GM18526 (cell line): ENCODE data around the gene FLT4.

Experiments
- POLR2A ChIP-seq: IDR thresholded peaks from 3 replicates; pipeline ENCODE4 v1.6.1; 2011; ENCODE audit not compliant: insufficient read length; ENCODE audit errors: extremely low read depth

FLT4 gene

DNA sequence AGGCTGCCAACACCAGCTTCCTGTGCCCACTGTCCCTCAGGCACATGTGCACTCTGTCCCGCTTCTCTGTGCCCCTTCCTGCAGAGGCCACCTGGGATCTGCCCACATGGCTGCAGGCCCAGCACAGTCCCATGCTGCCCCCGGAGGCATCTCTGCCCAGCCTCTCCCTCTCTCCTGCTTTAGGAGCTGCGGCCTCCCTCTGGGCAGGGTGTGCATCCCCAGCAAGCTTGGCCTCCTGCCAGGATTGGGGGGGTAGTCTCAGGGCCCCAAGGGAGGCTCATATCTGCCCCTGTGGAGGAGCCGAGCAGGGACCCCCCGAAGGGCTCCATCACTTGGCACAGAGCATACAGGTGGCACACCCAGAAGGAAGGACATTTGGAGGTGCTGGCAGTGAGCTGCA is 24.8 kb downstream of the FLT4 start:
- TF ChIP-seq POLR2A: no peak

DNA sequence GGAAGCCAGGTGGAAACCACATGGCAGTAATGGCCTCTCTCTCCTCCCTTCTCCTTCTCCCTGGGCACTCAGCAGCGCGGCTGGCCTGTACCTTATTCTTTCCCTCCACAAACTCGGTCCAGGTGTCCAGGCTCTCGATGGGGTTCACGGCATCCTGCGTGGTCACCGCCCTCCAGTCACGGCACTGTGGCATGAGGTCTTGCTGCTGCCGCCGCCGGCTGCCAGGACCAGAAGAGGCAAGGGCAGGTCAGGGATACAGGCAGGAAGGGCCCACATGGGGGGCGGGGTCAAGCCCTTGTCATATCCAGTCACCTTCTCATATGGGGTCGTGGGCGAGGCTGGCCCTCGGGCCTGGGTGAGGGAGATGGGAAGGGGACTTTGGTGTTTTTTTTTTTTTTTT is 25.6 kb downstream of the FLT4 start:
- TF ChIP-seq POLR2A: no peak

DNA sequence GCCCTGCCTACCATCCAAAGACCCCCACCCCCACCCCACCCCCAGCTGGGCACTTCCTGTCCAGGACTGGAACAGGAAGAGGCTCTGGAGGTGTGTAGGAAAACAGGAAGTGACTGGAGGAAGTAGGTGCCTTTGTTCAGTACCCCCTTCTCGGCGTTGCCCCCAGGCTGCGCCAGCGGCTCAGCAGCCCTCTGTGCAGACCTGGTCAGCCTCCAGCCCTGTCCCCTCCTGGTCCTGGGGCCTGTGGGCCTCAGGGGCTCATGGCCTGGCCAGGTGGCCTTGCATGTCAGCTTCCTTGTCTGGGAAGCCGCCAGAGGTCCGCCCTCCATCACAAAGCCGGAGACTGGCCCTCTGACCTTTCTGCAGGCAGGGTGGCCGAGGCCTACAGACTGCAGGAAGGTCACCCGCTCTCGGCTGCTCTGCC is 26.0 kb downstream of the FLT4 start:
- no peak for TF ChIP-seq POLR2A

DNA sequence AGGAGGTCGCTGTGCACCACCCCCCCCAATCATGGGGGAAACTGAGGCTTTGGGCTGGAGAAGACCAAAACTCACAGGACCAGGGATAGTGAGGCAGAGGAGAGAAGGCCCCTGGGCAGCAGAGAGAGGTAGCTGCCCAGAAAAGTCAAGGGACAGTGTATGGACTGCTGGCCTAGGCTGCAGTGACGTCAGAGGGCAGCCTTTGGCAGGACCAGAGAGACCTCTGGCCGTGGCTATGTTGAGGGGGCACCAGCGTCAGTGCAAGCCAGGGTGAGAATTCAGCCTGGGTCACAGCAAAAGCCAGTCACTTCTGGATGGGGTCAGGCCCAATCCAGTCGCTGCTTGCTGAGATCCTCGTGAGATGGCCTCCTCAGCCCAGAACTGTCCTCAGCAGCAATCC is 26.5 kb downstream of the FLT4 start:
- TF ChIP-seq POLR2A: no peak

DNA sequence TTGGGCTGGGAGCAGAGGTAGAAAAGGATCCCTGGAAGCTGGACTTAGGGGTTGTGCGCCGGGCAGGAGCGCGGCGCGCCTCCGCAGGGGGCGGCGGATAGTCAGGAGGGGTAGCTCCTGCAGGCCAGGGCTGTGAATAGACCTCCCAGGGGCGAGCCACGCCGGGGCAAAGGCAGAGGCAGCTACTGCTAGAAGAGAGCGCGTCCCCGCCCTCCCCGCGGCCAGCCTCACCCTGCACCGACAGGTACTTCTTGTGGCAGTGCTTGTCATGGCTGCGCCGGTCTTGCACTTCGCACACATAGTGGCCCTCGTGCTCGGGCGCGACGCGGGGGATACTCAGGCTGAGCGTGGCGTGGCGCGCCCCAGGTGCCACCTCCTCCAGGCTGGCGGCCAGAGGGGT is 28.1 kb downstream of the FLT4 start:
- TF ChIP-seq POLR2A: no peak

DNA sequence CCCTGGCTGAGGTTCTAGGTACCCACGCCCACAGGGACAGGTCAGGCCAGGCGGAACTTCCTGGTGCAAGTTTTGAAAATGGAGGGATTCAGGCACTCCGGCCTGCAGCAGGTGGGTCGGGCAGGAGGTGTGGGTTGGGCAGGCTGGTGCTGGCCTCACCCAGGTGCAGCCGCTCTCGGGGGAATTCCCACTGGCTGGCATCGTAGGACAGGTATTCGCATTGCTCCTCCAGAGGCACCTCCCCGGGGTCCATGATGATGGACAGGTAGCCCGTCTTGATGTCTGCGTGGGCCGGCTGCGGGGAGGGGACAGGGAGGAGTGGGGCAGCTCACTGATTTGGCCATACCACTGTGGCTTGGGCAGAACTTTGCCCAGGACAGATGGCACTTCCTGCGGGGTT is 29.4 kb downstream of the FLT4 start:
- TF ChIP-seq POLR2A: no peak

DNA sequence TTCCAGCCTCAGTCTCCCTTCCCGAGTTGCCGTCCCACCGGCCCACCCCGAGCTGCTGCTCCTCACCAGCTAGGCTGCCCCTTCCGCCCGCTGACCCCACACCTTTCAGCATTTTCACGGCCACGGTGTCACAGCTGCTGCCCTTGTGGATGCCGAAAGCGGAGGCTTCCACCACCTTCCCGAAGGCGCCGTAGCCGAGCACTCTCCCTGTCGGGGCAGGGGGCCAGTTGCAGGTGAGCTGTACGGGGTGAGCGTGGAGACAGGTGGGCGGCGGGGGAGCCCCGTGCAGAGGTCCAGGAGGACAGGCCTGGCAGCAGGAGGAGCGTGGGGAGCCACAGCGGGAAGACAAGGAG is 29.9 kb downstream of the FLT4 start:
- TF ChIP-seq POLR2A: no peak

DNA sequence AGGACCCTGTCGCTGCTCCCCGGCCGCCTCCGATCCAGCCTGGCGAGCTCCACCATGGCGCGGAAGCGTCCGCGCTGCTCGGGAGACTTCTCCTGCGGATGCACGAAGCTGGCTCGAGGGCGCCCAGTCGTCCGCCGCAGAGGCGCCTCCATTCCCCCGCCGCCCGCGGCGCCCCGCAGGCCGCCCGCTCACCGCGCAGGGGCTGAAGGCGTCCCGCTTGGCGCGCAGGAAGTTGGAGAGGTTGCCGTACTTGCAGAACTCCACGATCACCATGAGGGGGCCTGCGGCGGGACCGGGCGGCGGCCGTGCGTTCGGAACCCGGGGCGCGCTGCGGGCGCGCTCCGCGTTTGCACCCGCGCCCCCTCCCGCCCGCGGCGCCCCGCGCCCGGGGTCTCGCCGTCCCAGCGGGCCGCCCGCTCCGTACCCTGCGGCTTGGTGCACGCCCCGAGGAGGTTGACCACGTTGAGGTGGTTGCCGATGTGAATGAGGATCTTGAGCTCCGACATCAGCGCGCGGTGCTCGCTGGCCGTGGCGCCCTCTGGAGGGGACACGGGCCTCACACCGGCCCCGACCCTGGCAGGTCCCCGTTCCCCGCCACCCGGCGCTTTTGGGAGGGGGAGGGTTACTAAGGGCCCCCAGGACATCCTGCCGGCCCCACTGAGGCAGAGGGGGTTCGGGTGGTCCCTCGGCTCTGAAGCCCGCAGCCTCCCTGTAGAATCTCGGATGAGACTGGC is 30.4 kb downstream of the FLT4 start:
- no peak for TF ChIP-seq POLR2A

DNA sequence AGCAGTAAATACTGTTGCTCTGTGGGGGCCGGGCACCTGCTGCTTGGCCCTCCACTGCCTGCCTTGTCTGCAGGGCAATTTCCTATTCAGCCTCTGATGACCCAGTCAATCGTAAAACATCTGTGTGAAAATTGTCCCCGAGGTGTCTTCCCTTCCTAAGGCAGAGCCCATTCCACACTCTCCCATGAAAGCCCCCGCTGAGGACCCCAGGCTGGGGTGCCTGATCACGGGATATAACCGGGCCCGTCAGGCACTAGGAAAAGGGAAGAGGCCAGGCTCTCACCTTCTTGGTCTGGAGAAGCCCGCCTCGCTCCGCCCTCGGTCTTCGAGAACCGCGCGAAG is 30.9 kb downstream of the FLT4 start:
- no peak for TF ChIP-seq POLR2A

DNA sequence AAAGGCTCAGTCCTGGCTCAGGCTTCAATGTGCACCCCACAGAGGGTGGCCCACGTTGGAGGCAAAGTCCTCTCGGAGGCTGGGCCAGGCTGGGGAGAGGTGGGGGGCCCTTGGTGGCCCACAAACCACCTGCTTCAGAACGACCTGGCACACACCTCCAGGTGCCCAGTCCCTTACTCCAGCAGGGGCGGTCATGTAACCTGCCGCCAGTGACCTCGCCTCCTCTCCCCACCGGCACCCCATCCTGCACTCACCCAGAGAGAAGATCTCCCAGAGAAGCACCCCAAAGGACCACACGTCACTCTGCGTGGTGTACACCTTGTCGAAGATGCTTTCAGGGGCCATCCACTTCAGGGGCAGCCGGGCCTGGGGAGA is 35.6 kb downstream of the FLT4 start:
- no peak for TF ChIP-seq POLR2A

DNA sequence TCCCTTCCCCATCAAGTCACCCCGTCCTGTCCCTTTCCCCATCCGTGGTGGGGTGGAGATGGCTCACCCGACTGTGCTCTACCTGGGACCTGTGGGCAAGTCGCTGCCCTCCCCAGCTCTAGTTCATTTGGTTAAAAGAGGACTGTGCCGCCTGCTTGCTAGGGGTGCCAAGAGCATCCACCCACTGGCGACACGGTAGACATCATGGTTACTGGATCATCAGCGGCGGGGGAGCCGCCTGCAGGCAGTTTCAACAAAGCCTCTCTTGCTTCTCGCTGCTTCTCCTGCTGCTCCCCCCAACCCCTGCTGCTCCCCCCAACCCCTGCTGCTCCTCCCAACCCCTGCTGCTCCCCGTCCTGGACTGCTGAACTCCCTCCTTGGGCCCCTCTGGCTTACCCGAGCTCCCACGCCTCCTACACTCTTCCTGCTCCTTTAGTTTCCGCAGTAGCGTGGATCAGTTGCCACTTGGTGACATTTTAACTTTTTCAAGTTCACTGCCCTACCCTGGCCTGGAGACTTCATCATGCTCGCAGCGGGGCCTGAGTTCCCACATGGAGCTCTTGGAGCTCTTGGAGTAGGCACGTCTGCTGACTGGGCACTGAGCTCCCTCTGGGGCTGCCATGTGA is 36.1 kb downstream of the FLT4 start:
- TF ChIP-seq POLR2A: no peak

DNA sequence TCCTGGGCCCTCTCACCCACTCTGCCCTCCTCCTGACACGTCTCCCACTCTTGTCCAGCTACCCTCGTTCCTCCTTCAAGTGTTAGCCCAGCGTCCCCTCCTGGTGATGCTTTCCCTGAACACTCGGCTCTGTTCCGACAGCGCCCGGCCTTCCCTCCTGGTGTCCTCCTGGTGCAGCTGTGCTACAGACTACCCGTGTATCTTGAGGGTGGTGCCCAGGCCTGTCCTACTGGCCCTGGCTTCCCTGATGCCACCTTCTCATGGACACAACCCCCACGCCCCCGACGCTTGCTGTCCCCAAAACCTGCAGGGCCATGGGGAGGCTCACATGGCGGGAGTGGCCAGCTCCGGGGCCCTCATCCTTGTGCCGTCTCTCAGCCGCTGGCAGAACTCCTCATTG is 36.7 kb downstream of the FLT4 start:
- no peak for TF ChIP-seq POLR2A

DNA sequence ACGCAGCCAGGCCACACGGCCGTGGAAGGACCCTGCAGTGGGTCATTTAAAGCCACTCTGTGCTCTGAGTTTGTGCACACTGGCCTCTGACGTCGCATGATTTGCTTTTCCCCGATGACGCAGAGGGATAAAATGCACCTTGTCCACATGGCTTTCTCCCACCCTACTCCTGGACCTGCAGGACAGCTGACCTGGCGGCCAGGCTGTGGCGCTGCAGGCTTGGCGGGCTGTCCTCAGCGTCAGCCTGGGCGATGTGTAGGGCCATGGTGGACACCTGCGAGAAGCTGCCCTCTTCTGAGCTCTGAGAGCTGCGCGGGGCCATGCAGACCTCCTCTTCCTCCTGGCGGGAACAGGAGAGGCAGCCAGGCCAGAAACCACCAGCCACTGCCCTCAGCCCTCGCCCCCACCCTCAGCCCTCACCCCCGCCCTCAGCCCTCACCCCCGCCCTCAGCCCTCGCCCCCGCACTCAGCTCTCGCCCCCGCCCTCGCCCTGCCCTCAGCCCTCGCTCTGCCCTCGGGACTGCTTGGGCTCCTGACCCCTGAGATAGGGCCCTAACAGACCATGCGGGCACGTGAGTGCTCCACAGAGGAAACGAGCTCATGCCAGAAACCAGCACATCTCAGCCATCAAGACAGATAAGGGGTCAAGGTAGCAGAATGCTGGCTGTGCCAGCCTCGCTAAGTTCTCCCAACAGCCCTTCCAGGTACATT is 38.1 kb downstream of the FLT4 start:
- TF ChIP-seq POLR2A: no peak

DNA sequence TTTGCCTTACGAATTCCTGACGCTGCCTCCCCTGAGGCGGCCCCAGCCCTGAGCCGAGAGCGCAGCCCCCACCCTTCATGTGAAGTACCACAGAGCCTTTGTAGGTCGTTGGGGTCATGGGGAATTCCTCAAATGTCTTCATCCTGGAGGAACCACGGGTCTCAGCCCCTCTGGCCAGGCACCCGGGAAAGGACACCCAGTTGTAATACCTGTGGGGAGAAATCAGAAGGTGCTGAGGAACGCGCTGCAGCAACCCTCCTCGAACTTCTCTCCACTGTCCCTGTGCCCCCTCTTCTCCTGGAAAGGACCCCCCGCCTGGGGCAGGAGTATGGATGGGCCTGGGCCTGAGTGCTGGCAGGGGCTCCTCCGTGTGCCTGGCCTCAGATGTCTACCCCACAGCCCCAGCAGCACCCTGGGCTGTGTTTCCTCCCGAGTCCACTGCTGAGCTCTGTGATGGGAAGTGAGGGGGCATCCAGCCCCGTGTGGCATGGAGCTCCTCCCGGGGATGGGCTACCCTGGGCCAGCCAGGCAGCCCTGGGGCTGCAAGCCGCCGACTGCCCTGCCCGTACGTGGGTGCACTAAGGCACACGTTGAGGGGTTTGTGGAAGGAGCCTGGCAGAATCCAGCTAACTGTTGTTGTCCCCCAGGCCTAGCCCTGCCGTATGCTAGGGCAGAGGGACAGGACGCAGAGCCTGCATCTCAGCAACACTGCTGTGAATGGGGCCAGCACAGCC is 39.4 kb downstream of the FLT4 start:
- TF ChIP-seq POLR2A: no peak

DNA sequence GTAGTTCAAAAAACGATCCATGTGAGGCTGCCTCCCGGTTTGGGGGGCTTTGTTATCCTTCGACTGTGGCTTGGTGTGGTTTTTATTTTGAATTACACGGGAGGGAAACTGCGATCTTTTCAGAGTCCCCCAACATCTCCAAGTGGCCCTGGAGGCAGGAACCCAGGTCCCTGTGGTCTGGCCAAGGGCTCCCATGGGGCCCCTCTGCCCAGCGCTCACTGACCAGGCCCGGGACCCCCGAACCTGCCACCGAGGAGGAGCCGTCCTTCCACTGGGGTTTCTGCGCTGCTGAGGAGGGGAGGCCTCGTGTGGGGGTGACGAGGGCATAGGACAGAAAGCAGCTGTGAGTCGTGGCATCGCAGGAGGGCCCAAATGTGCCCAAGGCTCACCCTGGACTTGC is 40.0 kb downstream of the FLT4 start:
- no peak for TF ChIP-seq POLR2A
